NCI-H2107 treated with DMSO at 0.1 percent for 48 hours (cell line): Measurements from ENCODE around the gene METTL2B.
A peak's percentile ranks its signal among the peaks of the same experiment; 100 is the strongest.
"Not testable (repeated sequence)": the region's sequence is repeated elsewhere in the genome, so short reads cannot be mapped to it uniquely, and the experiment has no call there.

Experiments
- DNase-seq: peaks from one replicate; lab custom pipeline; 2025; ENCODE audit not compliant: unreplicated experiment; lab: John Stamatoyannopoulos, UW

METTL2B gene

GRCh38 chr7:128523932-128524524 is 47.5 kb downstream of the METTL2B start:
- not testable (repeated sequence) for DNase-seq

DNA sequence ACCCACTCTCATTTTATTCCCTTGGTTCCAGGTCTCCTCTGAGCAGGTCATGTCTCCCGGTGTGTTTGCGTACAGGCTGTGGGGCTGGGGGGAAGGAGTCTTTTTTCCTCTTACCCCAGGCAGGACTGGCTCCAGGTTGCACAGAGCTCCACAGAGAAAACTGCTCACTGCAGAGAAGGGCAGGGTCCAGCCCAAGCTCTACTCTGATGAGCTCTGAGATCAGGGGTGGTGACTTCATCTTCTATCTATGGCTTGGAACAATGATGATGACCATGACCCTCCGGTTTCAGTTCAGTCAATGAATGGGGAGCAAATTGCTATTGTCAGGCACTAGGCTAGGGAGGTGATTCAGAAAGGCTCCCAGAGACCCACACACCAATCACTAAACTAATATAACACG is 49.0 kb downstream of the METTL2B start:
- DNase-seq: not testable (repeated sequence)

- not testable (repeated sequence) for DNase-seq
Observed at GRCh38 chr7:128526062-128526466, 49.5 kb downstream of the METTL2B start.

DNA sequence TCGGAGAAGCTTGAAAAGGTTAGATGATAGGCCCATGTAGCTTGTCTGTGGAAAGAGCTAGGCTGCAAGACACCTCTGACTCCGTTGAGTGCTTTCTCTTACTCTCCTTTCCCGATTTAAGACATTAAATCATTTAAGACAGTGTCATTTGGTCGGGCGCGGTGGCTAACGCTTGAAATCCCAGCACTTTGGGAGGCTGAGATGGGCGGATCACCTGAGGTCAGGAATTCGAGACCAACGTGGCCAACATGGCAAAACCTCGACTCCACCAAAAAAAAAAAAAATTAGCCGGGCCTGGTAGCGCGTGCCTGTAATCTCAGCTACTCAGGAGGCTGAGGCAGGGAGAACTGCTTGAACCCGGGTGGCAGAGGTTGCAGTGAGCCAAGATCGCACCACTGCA is 52.6 kb downstream of the METTL2B start:
- not testable (repeated sequence) for DNase-seq

DNA sequence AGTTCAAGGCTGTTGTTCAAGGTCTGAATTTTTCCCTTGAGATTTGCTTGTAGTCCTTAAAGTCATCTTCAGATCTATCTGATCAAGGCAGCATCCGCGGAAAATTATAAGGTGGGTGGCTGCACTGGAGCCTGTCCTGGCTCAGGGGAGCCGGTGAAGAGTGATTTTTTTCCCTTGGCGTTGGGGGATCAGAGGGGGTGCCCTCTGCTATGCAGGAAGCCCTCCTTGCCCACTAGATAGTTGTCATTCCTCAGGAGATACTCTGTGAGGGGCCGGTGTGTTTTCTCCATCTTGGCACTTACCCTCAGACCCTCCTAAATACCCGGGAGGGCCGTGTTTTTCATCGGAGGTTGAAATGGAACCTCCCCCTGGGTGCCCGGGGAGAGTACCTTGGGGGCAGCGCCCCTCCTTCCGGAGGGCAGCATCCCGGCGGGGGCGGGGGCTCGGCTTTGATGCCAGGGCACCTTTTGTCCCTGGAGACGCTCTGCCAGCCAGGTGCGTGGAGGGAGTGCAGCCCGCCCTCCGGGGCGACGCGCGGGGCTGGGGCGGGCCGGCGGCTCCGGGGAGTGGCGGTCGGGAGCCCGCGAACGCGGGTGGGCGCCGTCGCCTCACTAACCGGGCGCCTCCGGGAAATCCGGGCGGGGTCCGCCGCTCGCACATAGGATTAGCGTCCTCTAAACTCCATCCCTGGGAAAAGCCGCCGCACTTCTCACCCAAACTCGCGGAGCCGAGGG is 53.7 kb downstream of the METTL2B start:
- DNase-seq: not testable (repeated sequence)

GRCh38 chr7:128530855-128531104 is 54.2 kb downstream of the METTL2B start:
- DNase-seq: no peak

DNA sequence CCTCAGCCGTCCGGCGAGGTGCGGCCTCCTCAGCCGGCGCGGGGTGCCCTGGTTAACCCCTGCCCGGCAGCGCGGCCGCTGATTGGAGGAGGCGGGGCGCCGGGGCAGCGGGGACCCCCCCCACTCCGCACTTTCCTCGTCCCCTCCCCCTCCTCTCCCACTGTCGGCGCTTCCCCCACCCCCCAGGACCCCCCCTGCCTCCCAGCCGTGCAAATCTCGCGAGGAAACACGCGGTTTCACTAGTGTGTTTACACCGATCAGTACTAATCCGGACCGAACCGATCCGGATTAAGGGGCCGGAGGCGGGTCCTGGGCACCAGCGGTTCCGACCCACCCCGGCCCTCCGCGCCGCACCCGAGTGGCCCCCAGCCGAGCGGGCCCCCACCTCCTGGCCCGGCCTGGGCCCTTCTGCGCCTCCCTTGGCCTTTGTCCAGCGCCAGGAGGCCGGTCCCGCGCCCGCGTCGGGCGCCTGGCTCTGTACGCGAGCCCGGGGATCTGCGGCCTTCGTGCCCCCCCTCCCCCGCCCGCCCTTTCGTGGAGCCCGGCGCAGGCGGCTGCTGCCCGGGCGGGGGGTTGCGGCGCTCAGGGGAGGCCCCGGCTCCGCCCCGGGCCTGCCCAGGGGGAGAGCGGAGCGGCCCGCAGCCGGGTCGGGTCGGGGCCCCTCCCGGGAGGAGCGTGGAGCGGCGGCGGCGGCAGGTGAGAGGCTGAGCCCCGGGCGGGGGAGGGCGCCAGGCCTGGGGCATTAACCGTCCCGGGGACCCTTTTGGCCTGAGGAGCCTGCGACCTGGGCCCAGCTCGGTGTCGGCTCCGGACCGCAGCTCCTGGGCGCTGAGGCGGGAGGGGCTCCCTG is 54.8 kb downstream of the METTL2B start:
- DNase-seq: peak; percentile 38

DNA sequence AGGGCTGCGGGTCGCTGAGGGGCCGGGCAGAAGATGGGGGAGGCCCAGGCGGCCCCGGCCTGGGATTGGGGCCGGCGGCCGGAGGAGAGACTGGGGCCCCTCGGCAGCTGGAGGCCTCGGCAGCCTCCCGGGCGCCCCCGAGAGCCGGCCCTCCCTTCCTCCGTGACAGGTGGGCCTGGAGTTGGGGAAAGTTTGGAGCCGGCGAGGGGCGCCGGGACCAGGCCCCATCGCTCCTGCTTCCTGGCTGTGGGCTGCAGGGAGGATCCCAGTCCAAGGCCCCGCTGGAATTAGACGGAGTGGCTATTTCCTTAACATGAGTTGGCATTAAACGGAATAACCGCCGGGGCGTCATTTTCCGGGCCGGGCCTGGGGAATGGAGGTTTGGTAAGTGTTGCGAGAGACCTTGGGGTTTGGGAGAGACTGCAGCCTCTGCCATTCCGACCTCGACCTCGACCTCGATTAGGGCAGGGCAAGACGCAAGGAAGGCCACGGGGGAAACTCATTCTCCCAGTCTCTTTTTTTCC is 55.5 kb downstream of the METTL2B start:
- DNase-seq: not testable (repeated sequence)

- DNase-seq: not testable (repeated sequence)
Observed at GRCh38 chr7:128532956-128533355, 56.4 kb downstream of the METTL2B start.

- DNase-seq: not testable (repeated sequence)
Observed at GRCh38 chr7:128537410-128537809, 60.9 kb downstream of the METTL2B start.

DNA sequence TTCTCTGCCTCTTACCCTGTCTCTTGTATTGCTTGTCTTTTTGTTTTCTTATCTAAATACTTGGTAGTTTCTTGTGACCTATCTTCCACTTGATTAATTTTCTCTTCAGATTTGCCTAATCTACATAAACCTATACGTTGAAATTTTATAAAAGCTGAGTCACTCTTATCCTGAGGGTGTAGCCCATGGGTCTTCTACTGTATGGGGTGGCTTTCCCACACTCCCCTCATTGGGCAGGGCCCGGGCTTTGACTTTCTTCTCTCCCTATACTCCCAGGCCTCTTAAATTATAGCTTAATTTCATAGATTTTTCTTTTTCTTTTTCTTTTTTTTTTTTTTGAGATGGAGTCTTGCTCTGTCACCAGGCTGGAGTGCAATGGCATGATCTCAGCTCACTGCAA is 66.0 kb downstream of the METTL2B start:
- not testable (repeated sequence) for DNase-seq

GRCh38 chr7:128543300-128543699 is 66.8 kb downstream of the METTL2B start:
- DNase-seq: not testable (repeated sequence)

DNA sequence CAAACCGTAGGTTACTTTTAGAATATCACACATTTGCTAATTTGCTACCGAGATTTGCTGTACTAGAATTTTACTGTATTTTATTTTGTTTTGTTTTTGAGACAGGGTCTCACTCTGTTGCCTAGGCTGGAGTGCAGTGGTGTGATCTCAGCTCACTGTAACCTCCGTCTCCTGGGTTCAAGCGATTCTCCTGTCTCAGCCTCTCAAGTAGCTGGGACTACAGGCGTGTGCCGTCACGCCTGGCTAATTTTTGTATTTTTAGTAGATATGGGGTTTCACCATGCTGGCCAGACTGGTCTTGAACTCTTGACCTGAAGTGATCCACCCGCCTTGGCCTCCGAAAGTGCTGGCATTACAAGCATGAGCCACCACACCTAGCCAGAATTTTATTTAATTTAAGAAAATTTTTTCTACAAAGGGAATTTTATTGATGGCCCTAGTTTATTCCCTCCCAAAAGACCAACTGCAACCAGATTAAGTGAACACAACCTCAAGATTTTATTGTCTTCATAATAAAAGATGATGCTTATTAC is 69.8 kb downstream of the METTL2B start:
- DNase-seq: not testable (repeated sequence)

- DNase-seq: no peak
Observed at GRCh38 chr7:128550920-128551319, 74.4 kb downstream of the METTL2B start.

DNA sequence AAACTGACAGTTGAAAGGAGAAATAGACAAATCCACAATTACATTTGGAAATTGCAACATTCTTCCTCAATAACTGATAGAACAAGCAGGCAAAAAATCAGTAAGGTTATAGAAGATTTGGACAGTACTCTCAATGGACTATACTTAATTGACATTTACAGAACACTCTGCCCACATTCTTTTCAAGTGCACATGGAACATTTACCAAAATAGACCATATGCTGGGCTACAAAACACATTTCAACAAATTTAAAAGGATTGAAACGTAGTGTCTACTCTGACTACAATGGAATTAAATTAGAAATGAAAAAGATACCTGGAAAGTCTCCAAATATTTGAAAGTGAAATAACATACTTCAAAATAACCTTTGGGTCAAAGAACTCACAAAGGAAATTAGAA is 77.8 kb downstream of the METTL2B start:
- DNase-seq: not testable (repeated sequence)
